ENCODE measurements around the gene RAB6A.

DNA sequence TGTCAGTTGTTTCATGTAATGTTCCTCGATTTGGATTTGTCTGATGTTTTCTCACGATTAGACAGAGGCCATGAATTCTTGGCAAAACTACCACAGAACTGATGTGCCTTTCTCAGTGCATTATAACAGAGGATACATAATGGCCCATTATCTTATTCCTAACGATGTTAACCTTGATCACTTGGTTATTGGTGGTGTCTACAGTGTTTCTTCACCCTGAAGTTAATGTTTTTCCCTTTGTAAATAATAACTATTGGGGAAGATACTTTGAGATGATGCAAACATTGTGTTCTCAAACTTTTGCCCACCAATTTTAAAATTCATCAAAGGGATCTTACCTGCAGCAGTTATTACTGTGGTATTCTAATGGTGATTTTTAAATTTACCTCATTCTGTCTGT is 13.1 kb downstream of the RAB6A start:
- TF ChIP-seq CTCF (IDR thresholded peaks at IDR 0.05) (no peak), EP300 (IDR thresholded peaks at IDR 0.05) (no peak), POLR2A (IDR thresholded peaks at IDR 0.05) (no peak)
